Measurements from ENCODE around the gene SIGLEC10.
"Not testable (repeated sequence)": the region's sequence is repeated elsewhere in the genome, so short reads cannot be mapped to it uniquely, and the experiment has no call there.

DNA sequence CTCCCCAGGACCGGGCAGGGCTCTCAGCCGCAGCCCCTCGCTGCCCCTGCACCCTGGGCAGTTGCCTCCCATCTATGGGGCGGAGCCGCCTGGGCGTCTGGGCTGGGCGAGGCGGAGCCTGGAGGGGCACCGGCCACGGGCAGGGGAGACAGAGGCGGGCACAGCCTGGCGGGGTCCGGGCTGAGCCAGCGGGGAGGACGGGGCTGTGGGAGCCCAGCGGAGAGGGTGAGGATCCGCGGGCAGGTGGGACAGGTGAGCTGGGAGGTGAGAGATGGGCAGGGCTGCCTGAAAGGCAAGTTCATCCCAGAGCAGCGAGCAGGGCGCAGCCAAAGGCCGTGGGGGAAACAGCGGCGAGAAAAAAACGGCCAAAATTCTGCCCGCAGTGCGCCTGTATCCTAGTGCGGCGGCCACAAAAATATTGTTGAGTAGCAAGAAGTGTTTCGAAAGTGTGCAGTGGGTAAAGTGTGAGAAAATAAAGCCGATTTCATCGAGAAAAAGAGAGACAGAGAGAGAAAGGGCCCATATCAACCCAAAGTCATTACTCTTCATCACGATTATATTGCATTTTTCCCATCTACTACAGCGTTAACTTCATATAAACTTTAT, 46.6 kb upstream of the SIGLEC10 start:
- TF ChIP-seq, protein P1, sequence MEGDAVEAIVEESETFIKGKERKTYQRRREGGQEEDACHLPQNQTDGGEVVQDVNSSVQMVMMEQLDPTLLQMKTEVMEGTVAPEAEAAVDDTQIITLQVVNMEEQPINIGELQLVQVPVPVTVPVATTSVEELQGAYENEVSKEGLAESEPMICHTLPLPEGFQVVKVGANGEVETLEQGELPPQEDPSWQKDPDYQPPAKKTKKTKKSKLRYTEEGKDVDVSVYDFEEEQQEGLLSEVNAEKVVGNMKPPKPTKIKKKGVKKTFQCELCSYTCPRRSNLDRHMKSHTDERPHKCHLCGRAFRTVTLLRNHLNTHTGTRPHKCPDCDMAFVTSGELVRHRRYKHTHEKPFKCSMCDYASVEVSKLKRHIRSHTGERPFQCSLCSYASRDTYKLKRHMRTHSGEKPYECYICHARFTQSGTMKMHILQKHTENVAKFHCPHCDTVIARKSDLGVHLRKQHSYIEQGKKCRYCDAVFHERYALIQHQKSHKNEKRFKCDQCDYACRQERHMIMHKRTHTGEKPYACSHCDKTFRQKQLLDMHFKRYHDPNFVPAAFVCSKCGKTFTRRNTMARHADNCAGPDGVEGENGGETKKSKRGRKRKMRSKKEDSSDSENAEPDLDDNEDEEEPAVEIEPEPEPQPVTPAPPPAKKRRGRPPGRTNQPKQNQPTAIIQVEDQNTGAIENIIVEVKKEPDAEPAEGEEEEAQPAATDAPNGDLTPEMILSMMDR (IDR thresholded peaks at IDR 0.05; ENCODE audit: borderline replicate concordance, extremely low read depth, low read length, poor library complexity, severe bottlenecking): not testable (repeated sequence)
- TF ChIP-seq EZH2 (IDR thresholded peaks at IDR 0.05; ENCODE audit: borderline replicate concordance, low read depth, low read length, severe bottlenecking): not testable (repeated sequence)

Measured in DND-41 (cell line).